HepG2 (cell line): ENCODE results near the gene LYSMD3. TPM values are rescaled to one million over a fixed set of nuclear protein-coding genes. Genes with fewer than 3 reads are reported as not detected.
A peak's percentile ranks its signal among the peaks of the same experiment; 100 is the strongest.

Experiments used
- ATAC-seq: fragments of 200-7000 bp; cut with Tn5 transposase; 3 replicates; pipeline ENCODE4 v1.9.1; 2020; ENCODE audit warnings: mild to moderate bottlenecking, moderate library complexity
- BruUV-seq: library from RNA; stranded (reverse); fragments of 400-500 nt; replicated peaks from 2 replicates; lab custom pipeline; 2021; lab: Mats Ljungman, UMichigan
- CTCF ChIA-PET: fragments of 300-600 bp; formaldehyde crosslinking; extraction: SDS; loops from one replicate; lab custom pipeline; 2021; ENCODE audit warnings: low total read pairs, inconsistent platforms, low intra/inter-chr PET ratio; lab: Yijun Ruan, JAX
- POLR2A ChIA-PET: fragments of 350-600 bp; sonication (Branson Sonifier 250); formaldehyde crosslinking; loops from one replicate; lab custom pipeline; 2020; ENCODE audit warnings: antibody characterized with exemption, inconsistent platforms; lab: Yijun Ruan, JAX
- DNase-seq: peaks from one replicate; pipeline ENCODE4 v3.0.0-alpha.2; 2015; ENCODE audit warnings: low spot score
- FAIRE-seq: peaks from 3 replicates; lab custom pipeline; 2011; peaks lifted over from hg19 to GRCh38; lab: Jason Lieb, UNC
- H2AFZ ChIP-seq: one replicate; pipeline ENCODE4 v1.6.1; 2011; ENCODE audit warnings: low read length, inconsistent platforms
- H3K27ac ChIP-seq: fragments of 300-600 bp; 3 replicates; pipeline ENCODE4 v1.8.0; 2011; ENCODE audit warnings: mixed run types, mild to moderate bottlenecking, mixed read lengths, low read length, inconsistent platforms; ENCODE audit not compliant: insufficient read depth; ENCODE audit errors: extremely low read length
- H3K27me3 ChIP-seq, 2 experiments: fragments of 200-600 bp in 1 of 2; 2 replicates in 1 of 2; 3 replicates in 1 of 2; pipeline versions ENCODE4 v1.6.0 to v1.8.0; 2011; ENCODE audit warnings: low read length in 2 of 2, mild to moderate bottlenecking in 2 of 2, moderate library complexity in 2 of 2, inconsistent platforms in 1 of 2; ENCODE audit not compliant: insufficient read depth in 2 of 2, control insufficient read depth in 1 of 2
- H3K36me3 ChIP-seq, 2 experiments: fragments of 200-600 bp in 1 of 2; replicated peaks in 1 of 2; 2 replicates in 1 of 2; 3 replicates in 1 of 2; pipeline versions ENCODE4 v1.5.1 to v1.8.0; 2011; ENCODE audit warnings: low read length in 2 of 2, inconsistent platforms in 1 of 2; ENCODE audit not compliant: insufficient read depth in 2 of 2, control insufficient read depth in 1 of 2
- H3K4me1 ChIP-seq: 2 replicates; pipeline ENCODE4 v1.5.1; 2012; ENCODE audit warnings: low read length, inconsistent platforms; ENCODE audit not compliant: insufficient read depth
- H3K4me2 ChIP-seq: 2 replicates; pipeline ENCODE4 v1.6.0; 2011; ENCODE audit warnings: low read depth, low read length, inconsistent platforms
- H3K4me3 ChIP-seq, 3 experiments: fragments of 200-600 bp in 1 of 3; sonication (generic), shearing (Covaris generic) in 1 of 3; replicated peaks in 1 of 3; 2 replicates each; pipeline ENCODE4 v1.5.1; 2011 to 2016; ENCODE audit warnings: low read length in 3 of 3, inconsistent platforms in 2 of 3, low read depth in 2 of 3, mild to moderate bottlenecking in 2 of 3, control low read depth in 1 of 3, mixed read lengths in 1 of 3; ENCODE audit not compliant: insufficient read depth in 1 of 3
- H3K79me2 ChIP-seq: one replicate; pipeline ENCODE4 v1.6.1; 2011; ENCODE audit warnings: low read length, inconsistent platforms; ENCODE audit not compliant: insufficient read depth
- H3K9ac ChIP-seq: 2 replicates; pipeline ENCODE4 v1.6.0; 2011; ENCODE audit warnings: mild to moderate bottlenecking, low read depth, low read length, inconsistent platforms; ENCODE audit not compliant: insufficient read depth
- H3K9me3 ChIP-seq: 2 replicates; pipeline ENCODE4 v1.5.1; 2012; ENCODE audit warnings: mild to moderate bottlenecking, low read length
- H4K20me1 ChIP-seq: 2 replicates; pipeline ENCODE4 v1.6.0; 2011; ENCODE audit warnings: inconsistent platforms, mild to moderate bottlenecking, low read length, moderate library complexity; ENCODE audit not compliant: insufficient read depth
- AKAP8 ChIP-seq: sonication (generic); formaldehyde crosslinking; IDR thresholded peaks from 2 replicates; pipeline ENCODE4 v1.5.1; 2020; ENCODE audit warnings: mild to moderate bottlenecking, missing genetic modification reagents
- MAFF ChIP-seq: IDR thresholded peaks from 2 replicates; pipeline ENCODE4 v1.6.1; 2011; ENCODE audit warnings: low read depth, low read length, improper control_type of control experiment
- MAFK ChIP-seq, 2 experiments: IDR thresholded peaks in 1 of 2; conservative IDR thresholded peaks in 1 of 2; 2 replicates each; pipeline ENCODE4 v1.6.1; 2011; ENCODE audit warnings: improper control_type of control experiment in 2 of 2, low read length in 2 of 2
- NFE2L2 ChIP-seq: fragments of 150-350 bp; IDR thresholded peaks from 2 replicates; pipeline ENCODE4 v1.6.1; 2014; ENCODE audit warnings: low read length
- ZNF672 ChIP-seq: sonication (generic); formaldehyde crosslinking; IDR thresholded peaks from 2 replicates; pipeline ENCODE4 v1.8.1; 2022; ENCODE audit warnings: missing genetic modification reagents
- ZNF746 ChIP-seq: sonication (generic); formaldehyde crosslinking; IDR thresholded peaks from 2 replicates; pipeline ENCODE4 v1.8.0; 2022; ENCODE audit warnings: mild to moderate bottlenecking, missing genetic modification reagents
- WGBS: methylation state at CpG from one replicate; pipeline ENCODE4 v1.1.6; 2017; ENCODE audit warnings: low lambda C conversion rate; 5-methylcytosine and 5-hydroxymethylcytosine counted together
- in situ Hi-C: cut with HindIII; loops from 2 replicates; pipeline ENCODE4 v1.10.0; 2017; ENCODE audit warnings: low pct_unique_long_range_greater_than_20kb; ENCODE audit not compliant: extremely low pct_ligation_motif_present
- intact Hi-C: fragments of 100-400 bp; cut with micrococcal nuclease; formaldehyde crosslinking; loops from one replicate; pipeline ENCODE4 v1.10.0; 2022; ENCODE audit not compliant: unreplicated experiment
- polyA plus RNA-seq, 8 experiments: library from polyadenylated mRNA; depleted of rRNA in 3 of 8; stranded (reverse) in 7 of 8; unstranded in 1 of 8; fragments of >200 nt; fragmentation: Illumina TruSeq in 4 of 8; extraction: Trizol in 4 of 8; gene quantifications; 2 replicates each; pipeline versions ENCODE4 v1.2.1 to v1.2.3, GENCODE V29; 2011 to 2016; ENCODE audit warnings: low read depth in 4 of 8, missing spikeins in 1 of 8, mixed read lengths in 1 of 8; ENCODE audit not compliant: insufficient read depth in 1 of 8
- total RNA-seq, 5 experiments: library from RNA; depleted of rRNA; stranded (reverse); fragments of >200 nt; fragmentation: Illumina TruSeq; extraction: Trizol; gene quantifications; 2 replicates each; pipeline ENCODE4 v1.2.3, GENCODE V29; 2016; ENCODE audit warnings: low read depth in 1 of 5

The LYSMD3 gene
- total and polyA plus RNA-seq, 2 of the 13 experiments (the other 11 are each of a cell fraction or from before 2014, with no cell fraction given): 9.1 to 13.8 TPM

- no peaks in the 10 kb centered on the region for H4K20me1 ChIP-seq
- no peaks in the 10 kb centered on the region for H3K36me3 ChIP-seq
- POLR2A ChIA-PET: no interaction called here
- H3K4me2 ChIP-seq: no peak overlapping the region
- no peak overlapping the region for H3K27ac ChIP-seq
- intact Hi-C loops: no loop called here
- CTCF ChIA-PET: no interaction called here
- no TSS peak for BruUV-seq
- TF ChIP-seq NFE2L2 (no peak), AKAP8 (CRISPR knock-in tag) (no peak), MAFF (peak; percentile 53; the same call in 1 of the 2 replicates), MAFK (conservative IDR thresholded peaks at IDR 0.05 in 1 of 2, IDR thresholded peaks at IDR 0.05 in 1 of 2; ENCODE audit: low read length in 2 of 2) (peak in 1 of 2 experiments; percentile 76; a peak in 3 of 4 replicates)
- TF ChIP-seq, all 625 proteins: peak for 2
- Histone ChIP-seq H3K27me3 (peaks cover 0 to 4% of the 10 kb centered on the region in 2 experiments; a peak in 2 of 5 replicates), H3K9ac (no peak overlapping the region), H3K79me2 (no peaks in the 10 kb centered on the region), H3K4me3 (no peak overlapping the region), H3K9me3 (no peaks in the 10 kb centered on the region), H2AFZ (no peak overlapping the region), H3K4me1 (no peaks in the 10 kb centered on the region)
- 3% methylated on average over 3 of the region's 3 CpGs for WGBS
- ATAC-seq: no peak
- in situ Hi-C loops: no loop called here
- DNase-seq: no peak
- FAIRE-seq: no peak
Measured at GRCh38 chr5:90565491-90565890, 36.1 kb upstream of the LYSMD3 start.

GRCh38 chr5:90563108-90563507 is 33.7 kb upstream of the LYSMD3 start:
- TF ChIP-seq ZNF672 (CRISPR knock-in tag) (no peak), ZNF746 (no peak)
- ATAC-seq (no peak), FAIRE-seq (no peak), DNase-seq (no peak)
- H3K79me2 ChIP-seq: no peaks in the 10 kb centered on the region
- WGBS: 0% methylated on average over 1 of the region's 1 CpG
- ChIA-PET POLR2A (no interaction called here), CTCF (no interaction called here)
- no peak overlapping the region for H3K9ac ChIP-seq
- H3K36me3 ChIP-seq: no peaks in the 10 kb centered on the region
- intact Hi-C loops: no loop called here
- in situ Hi-C loops: no loop called here
- no peak overlapping the region for H2AFZ ChIP-seq
- no peaks in the 10 kb centered on the region for H3K4me1 ChIP-seq
- no peak overlapping the region for H3K4me3 ChIP-seq
- no peaks in the 10 kb centered on the region for H3K9me3 ChIP-seq
- no TSS peak for BruUV-seq
- H4K20me1 ChIP-seq: no peaks in the 10 kb centered on the region
- no peak overlapping the region for H3K27ac ChIP-seq
- H3K4me2 ChIP-seq: no peak overlapping the region
- peaks cover 0 to 15% of the 10 kb centered on the region in 2 experiments; a peak in 3 of 5 replicates for H3K27me3 ChIP-seq
